Measurements from ENCODE around the gene ZNF132. TPM values are rescaled to one million over a fixed set of nuclear protein-coding genes. Genes with fewer than 3 reads are reported as not detected.

ZNF132 gene
- total and polyA plus RNA-seq, 4 donors: 0.38 to 5.4 (median 2.9) TPM

- DNase-seq (no peak), ATAC-seq (ENCODE audit: low FRiP score) (no peak)
- H3K4me3 ChIP-seq (ENCODE audit: low read length in 2 of 2): no peak overlapping the region
- intact Hi-C loops (cut with DNase I): no loop called here
- H3K4me1 ChIP-seq (ENCODE audit: control insufficient read depth in 1 of 2, insufficient read depth in 2 of 2, low read length in 2 of 2): no peaks in the 10 kb centered on the region
- H3K27ac ChIP-seq (ENCODE audit: low read depth in 1 of 2, low read length in 2 of 2): no peak overlapping the region
- H3K9me3 ChIP-seq (ENCODE audit: control insufficient read depth, low read length): peaks cover 62% of the 10 kb centered on the region
- peaks cover 4 to 15% of the 10 kb centered on the region in 2 donors for H3K36me3 ChIP-seq (ENCODE audit: control insufficient read depth in 1 of 2, insufficient read depth in 2 of 2, low read length in 1 of 2)
- no peaks in the 10 kb centered on the region for H3K27me3 ChIP-seq (ENCODE audit: control insufficient read depth in 1 of 2, insufficient read depth in 2 of 2, low read length in 1 of 2)
Observed at GRCh38 chr19:58429745-58430144, 10.2 kb downstream of the ZNF132 start.

- intact Hi-C loops (cut with DNase I): no loop called here
- Histone ChIP-seq H3K4me1 (ENCODE audit: control insufficient read depth in 1 of 2, insufficient read depth in 2 of 2, low read length in 2 of 2) (no peaks in the 10 kb centered on the region), H3K4me3 (ENCODE audit: low read length in 2 of 2) (no peak overlapping the region), H3K27ac (ENCODE audit: low read depth in 1 of 2, low read length in 2 of 2) (no peak overlapping the region), H3K9me3 (ENCODE audit: control insufficient read depth, low read length) (peaks cover 51% of the 10 kb centered on the region), H3K27me3 (ENCODE audit: control insufficient read depth in 1 of 2, insufficient read depth in 2 of 2, low read length in 1 of 2) (no peaks in the 10 kb centered on the region), H3K36me3 (ENCODE audit: control insufficient read depth in 1 of 2, insufficient read depth in 2 of 2, low read length in 1 of 2) (peaks cover 0 to 3% of the 10 kb centered on the region in 2 donors)
- ATAC-seq (ENCODE audit: low FRiP score) (no peak), DNase-seq (no peak)
- WGBS, 2 donors: 60 to 93% methylated on average over 1 of the region's 1 CpG
Observed at GRCh38 chr19:58428617-58429016, 11.3 kb downstream of the ZNF132 start.

- Histone ChIP-seq H3K27ac (ENCODE audit: low read depth in 1 of 2, low read length in 2 of 2) (no peak overlapping the region), H3K27me3 (ENCODE audit: control insufficient read depth in 1 of 2, insufficient read depth in 2 of 2, low read length in 1 of 2) (no peaks in the 10 kb centered on the region), H3K4me3 (ENCODE audit: low read length in 2 of 2) (no peak overlapping the region), H3K36me3 (ENCODE audit: control insufficient read depth in 1 of 2, insufficient read depth in 2 of 2, low read length in 1 of 2) (peaks cover 14 to 19% of the 10 kb centered on the region in 2 donors), H3K9me3 (ENCODE audit: control insufficient read depth, low read length) (peaks cover 4% of the 10 kb centered on the region), H3K4me1 (ENCODE audit: control insufficient read depth in 1 of 2, insufficient read depth in 2 of 2, low read length in 2 of 2) (no peaks in the 10 kb centered on the region)
- no peak for ATAC-seq (ENCODE audit: low FRiP score)
- 97% methylated on average over 7 of the region's 7 CpGs for WGBS, 2 donors
- no peak for DNase-seq
- intact Hi-C loops (cut with DNase I): no loop called here
Observed at GRCh38 chr19:58417071-58417470, 22.9 kb downstream of the ZNF132 start.

- no peak for ATAC-seq (ENCODE audit: low FRiP score)
- Histone ChIP-seq H3K9me3 (ENCODE audit: control insufficient read depth, low read length) (peaks cover 4% of the 10 kb centered on the region), H3K4me3 (ENCODE audit: low read length in 2 of 2) (no peak overlapping the region), H3K27ac (ENCODE audit: low read depth in 1 of 2, low read length in 2 of 2) (no peak overlapping the region), H3K4me1 (ENCODE audit: control insufficient read depth in 1 of 2, insufficient read depth in 2 of 2, low read length in 2 of 2) (no peaks in the 10 kb centered on the region), H3K36me3 (ENCODE audit: control insufficient read depth in 1 of 2, insufficient read depth in 2 of 2, low read length in 1 of 2) (peaks cover 14 to 19% of the 10 kb centered on the region in 2 donors), H3K27me3 (ENCODE audit: control insufficient read depth in 1 of 2, insufficient read depth in 2 of 2, low read length in 1 of 2) (no peaks in the 10 kb centered on the region)
- 99% methylated on average over 5 of the region's 5 CpGs for WGBS, 2 donors
- intact Hi-C loops (cut with DNase I): no loop called here
- DNase-seq: no peak
Observed at GRCh38 chr19:58416604-58417003, 23.3 kb downstream of the ZNF132 start.

GRCh38 chr19:58409010-58409790, 30.8 kb downstream of the ZNF132 start:
- peak in 1 of 2 donors; percentile 56 for DNase-seq

GRCh38 chr19:58408152-58409009, 31.6 kb downstream of the ZNF132 start, which contains the start of gene ZNF584:
Gene ZNF584 (plus strand): TSS chr19:58408649. CDS start chr19:58409148, 499 bp downstream.
- Histone ChIP-seq H3K9me3 (ENCODE audit: control insufficient read depth, low read length) (no peaks in the 10 kb centered on the region), H3K4me3 (ENCODE audit: low read length in 2 of 2) (peak within 1 kb of the TSS; percentile 79 to 80), H3K4me1 (ENCODE audit: control insufficient read depth in 1 of 2, insufficient read depth in 2 of 2, low read length in 2 of 2) (no peaks in the 10 kb centered on the region), H3K27ac (ENCODE audit: low read depth in 1 of 2, low read length in 2 of 2) (peak within 1 kb of the TSS in 1 of 2 donors; percentile 87), H3K36me3 (ENCODE audit: control insufficient read depth in 1 of 2, insufficient read depth in 2 of 2, low read length in 1 of 2) (no peaks in the 10 kb centered on the region), H3K27me3 (ENCODE audit: control insufficient read depth in 1 of 2, insufficient read depth in 2 of 2, low read length in 1 of 2) (no peaks in the 10 kb centered on the region)
- peak; percentile 97 to 98 for DNase-seq
- peak; percentile 99 for ATAC-seq (ENCODE audit: low FRiP score)
- 0% methylated on average over 83 to 100 of the region's 100 CpGs for WGBS, 2 donors
- intact Hi-C loops (cut with DNase I): no loop called here

More at GRCh38 chr19:58409010-58409790, 30.8 kb downstream of the ZNF132 start:
- Histone ChIP-seq H3K27ac (ENCODE audit: low read depth in 1 of 2, low read length in 2 of 2) (peak overlapping the region in 1 of 2 donors; percentile 53), H3K4me1 (ENCODE audit: control insufficient read depth in 1 of 2, insufficient read depth in 2 of 2, low read length in 2 of 2) (no peaks in the 10 kb centered on the region), H3K9me3 (ENCODE audit: control insufficient read depth, low read length) (no peaks in the 10 kb centered on the region), H3K4me3 (ENCODE audit: low read length in 2 of 2) (peak overlapping the region; percentile 79 to 80), H3K36me3 (ENCODE audit: control insufficient read depth in 1 of 2, insufficient read depth in 2 of 2, low read length in 1 of 2) (no peaks in the 10 kb centered on the region), H3K27me3 (ENCODE audit: control insufficient read depth in 1 of 2, insufficient read depth in 2 of 2, low read length in 1 of 2) (no peaks in the 10 kb centered on the region)
- peak; percentile 15 for ATAC-seq (ENCODE audit: low FRiP score)
- intact Hi-C loops (cut with DNase I): no loop called here
- 2 to 3% methylated on average over 34 of the region's 34 CpGs for WGBS, 2 donors

- DNase-seq: no peak
Observed at GRCh38 chr19:58407658-58408151, 32.2 kb downstream of the ZNF132 start.

GRCh38 chr19:58406818-58407657, 32.9 kb downstream of the ZNF132 start:
- WGBS, 2 donors: 66 to 72% methylated on average over 10 of the region's 10 CpGs
- intact Hi-C loops (cut with DNase I): no loop called here
- ATAC-seq (ENCODE audit: low FRiP score): no peak
- no peaks in the 10 kb centered on the region for H3K9me3 ChIP-seq (ENCODE audit: control insufficient read depth, low read length)
- no peaks in the 10 kb centered on the region for H3K27me3 ChIP-seq (ENCODE audit: control insufficient read depth in 1 of 2, insufficient read depth in 2 of 2, low read length in 1 of 2)
- H3K4me1 ChIP-seq (ENCODE audit: control insufficient read depth in 1 of 2, insufficient read depth in 2 of 2, low read length in 2 of 2): no peaks in the 10 kb centered on the region
- no peak overlapping the region for H3K27ac ChIP-seq (ENCODE audit: low read depth in 1 of 2, low read length in 2 of 2)
- H3K4me3 ChIP-seq (ENCODE audit: low read length in 2 of 2): no peak overlapping the region
- DNase-seq: no peak
- no peaks in the 10 kb centered on the region for H3K36me3 ChIP-seq (ENCODE audit: control insufficient read depth in 1 of 2, insufficient read depth in 2 of 2, low read length in 1 of 2)

More at GRCh38 chr19:58407658-58408151, 32.2 kb downstream of the ZNF132 start:
- ATAC-seq (ENCODE audit: low FRiP score): peak; percentile 3
- Histone ChIP-seq H3K36me3 (ENCODE audit: control insufficient read depth in 1 of 2, insufficient read depth in 2 of 2, low read length in 1 of 2) (no peaks in the 10 kb centered on the region), H3K4me3 (ENCODE audit: low read length in 2 of 2) (peak overlapping the region; percentile 71 to 79), H3K27ac (ENCODE audit: low read depth in 1 of 2, low read length in 2 of 2) (peak overlapping the region in 1 of 2 donors; percentile 87), H3K27me3 (ENCODE audit: control insufficient read depth in 1 of 2, insufficient read depth in 2 of 2, low read length in 1 of 2) (no peaks in the 10 kb centered on the region), H3K4me1 (ENCODE audit: control insufficient read depth in 1 of 2, insufficient read depth in 2 of 2, low read length in 2 of 2) (no peaks in the 10 kb centered on the region), H3K9me3 (ENCODE audit: control insufficient read depth, low read length) (no peaks in the 10 kb centered on the region)
- intact Hi-C loops (cut with DNase I): no loop called here
- 9 to 12% methylated on average over 22 of the region's 22 CpGs for WGBS, 2 donors
